SK-N-SH (cell line): ENCODE results near the gene MAU2. TPM values are rescaled to one million over a fixed set of nuclear protein-coding genes. Genes with fewer than 3 reads are reported as not detected.

Experiments used
- CTCF ChIA-PET: fragments of 300-600, 350-600 bp; formaldehyde crosslinking; extraction: SDS; loops from one replicate; lab custom pipeline; 2021; lab: Yijun Ruan, JAX
- POLR2A ChIA-PET: fragments of 350-600 bp; sonication (Branson Sonifier 250); formaldehyde crosslinking; extraction: SDS; loops from one replicate; lab custom pipeline; 2020; ENCODE audit warnings: antibody characterized with exemption, inconsistent platforms; lab: Yijun Ruan, JAX
- DNase-seq: peaks from one replicate; pipeline ENCODE4 v3.0.0; 2012
- H2AFZ ChIP-seq: fragments of 200-600 bp; sonication (generic); 2 replicates; pipeline ENCODE4 v1.8.1; 2016; ENCODE audit warnings: antibody characterized with exemption, mild to moderate bottlenecking, low read depth
- H3F3A ChIP-seq: fragments of 200-600 bp; sonication (generic); replicated peaks from 2 replicates; pipeline ENCODE3; 2016; ENCODE audit warnings: antibody characterized with exemption, mild to moderate bottlenecking; ENCODE audit not compliant: insufficient read depth
- H3K27ac ChIP-seq, 2 experiments: fragments of 200-500 bp in 1 of 2; fragments of 200-600 bp in 1 of 2; sonication (Bioruptor generic) in 1 of 2; sonication (generic), shearing (Covaris generic) in 1 of 2; 2 replicates each; pipeline versions ENCODE4 v1.5.1 to v1.6.1; 2014 to 2016; ENCODE audit warnings: low read depth in 2 of 2, inconsistent platforms in 1 of 2, low read length in 1 of 2, mild to moderate bottlenecking in 1 of 2, mixed read lengths in 1 of 2
- H3K27me3 ChIP-seq: fragments of 200-600 bp; sonication (generic), shearing (Covaris generic); 2 replicates; pipeline ENCODE4 v1.6.1; 2016; ENCODE audit warnings: mixed run types; ENCODE audit not compliant: insufficient read depth
- H3K36me3 ChIP-seq, 2 experiments: fragments of 200-500 bp in 1 of 2; fragments of 200-600 bp in 1 of 2; sonication (Bioruptor generic) in 1 of 2; sonication (generic) in 1 of 2; replicated peaks in 1 of 2; 2 replicates each; pipeline versions ENCODE3 to v1.5.1; 2014 to 2016; ENCODE audit warnings: low read length in 1 of 2, mild to moderate bottlenecking in 1 of 2; ENCODE audit not compliant: insufficient read depth in 2 of 2, control insufficient read depth in 1 of 2
- H3K4me1 ChIP-seq, 2 experiments: fragments of 200-500 bp in 1 of 2; fragments of 200-600 bp in 1 of 2; sonication (Bioruptor generic) in 1 of 2; sonication (generic), shearing (Covaris generic) in 1 of 2; 2 replicates each; pipeline versions ENCODE4 v1.5.1 to v1.6.1; 2014 to 2016; ENCODE audit warnings: low read depth in 1 of 2, low read length in 1 of 2, mixed run types in 1 of 2; ENCODE audit not compliant: insufficient read depth in 2 of 2, control insufficient read depth in 1 of 2
- H3K4me2 ChIP-seq: fragments of 200-600 bp; sonication (generic), shearing (Covaris generic); 2 replicates; pipeline ENCODE4 v1.6.1; 2017; ENCODE audit warnings: mixed run types
- H3K4me3 ChIP-seq, 2 experiments: fragments of 200-500 bp in 1 of 2; fragments of 200-600 bp in 1 of 2; sonication (Bioruptor generic) in 1 of 2; sonication (generic), shearing (Covaris generic) in 1 of 2; 2 replicates each; pipeline versions ENCODE4 v1.5.1 to v1.8.1; 2014 to 2016; ENCODE audit warnings: low read depth in 2 of 2, inconsistent platforms in 1 of 2, low read length in 1 of 2, mild to moderate bottlenecking in 1 of 2, mixed read lengths in 1 of 2, moderate library complexity in 1 of 2
- H3K79me2 ChIP-seq: fragments of 200-600 bp; sonication (generic); 2 replicates; pipeline ENCODE4 v1.8.1; 2017; ENCODE audit warnings: mild to moderate bottlenecking; ENCODE audit not compliant: insufficient read depth
- H3K9ac ChIP-seq: fragments of 200-600 bp; sonication (generic); 2 replicates; pipeline ENCODE4 v1.6.1; 2017; ENCODE audit warnings: mixed run types
- H3K9me2 ChIP-seq: fragments of 200-600 bp; sonication (generic); 2 replicates; pipeline ENCODE4 v1.6.1; 2017; ENCODE audit warnings: mixed run types
- H3K9me3 ChIP-seq: fragments of 200-600 bp; sonication (generic); 2 replicates; pipeline ENCODE4 v1.6.1; 2017; ENCODE audit warnings: mixed run types, mild to moderate bottlenecking, moderate library complexity
- H4K20me1 ChIP-seq: fragments of 200-600 bp; sonication (generic); 2 replicates; pipeline ENCODE4 v1.6.1; 2017; ENCODE audit warnings: mild to moderate bottlenecking, mixed run types; ENCODE audit not compliant: insufficient read depth
- CHD2 ChIP-seq: fragments of 150-350 bp; IDR thresholded peaks from 2 replicates; pipeline ENCODE4 v1.6.1; 2018; ENCODE audit warnings: low read length; ENCODE audit not compliant: partially characterized antibody
- CTCF ChIP-seq: fragments of 200-600 bp; sonication (generic); IDR thresholded peaks from 2 replicates; pipeline ENCODE4 v1.6.1; 2017; ENCODE audit warnings: antibody characterized with exemption, mild to moderate bottlenecking, moderate library complexity
- EZH2phosphoT487 ChIP-seq: fragments of 200-600 bp; sonication (generic); IDR thresholded peaks from 2 replicates; pipeline ENCODE4 v1.6.1; 2017; ENCODE audit warnings: low read depth, mixed run types, mild to moderate bottlenecking, antibody characterized with exemption, moderate library complexity, borderline replicate concordance
- FOSL2 ChIP-seq: IDR thresholded peaks from 2 replicates; pipeline ENCODE4 v1.4.0; 2012; ENCODE audit warnings: low read depth, mild to moderate bottlenecking, moderate library complexity, borderline replicate concordance
- FOXM1 ChIP-seq: IDR thresholded peaks from 2 replicates; pipeline ENCODE4 v1.4.0; 2012; ENCODE audit warnings: low read depth, mild to moderate bottlenecking
- GABPA ChIP-seq: IDR thresholded peaks from 2 replicates; pipeline ENCODE4 v1.4.0; 2012; ENCODE audit warnings: low read depth, mild to moderate bottlenecking
- GATA2 ChIP-seq: sonication (generic); formaldehyde crosslinking; IDR thresholded peaks from 2 replicates; pipeline ENCODE4 v1.5.0; 2020; ENCODE audit warnings: mild to moderate bottlenecking, missing genetic modification reagents
- MAX ChIP-seq: IDR thresholded peaks from 2 replicates; pipeline ENCODE4 v1.4.0; 2012; ENCODE audit warnings: low read depth
- NRF1 ChIP-seq: IDR thresholded peaks from 2 replicates; pipeline ENCODE4 v1.6.1; 2012; ENCODE audit warnings: low read depth, mild to moderate bottlenecking, low read length
- PBX3 ChIP-seq: IDR thresholded peaks from 2 replicates; pipeline ENCODE4; 2012
- RAD21 ChIP-seq: IDR thresholded peaks from 2 replicates; pipeline ENCODE4 v1.6.1; 2012; ENCODE audit warnings: mild to moderate bottlenecking, low read length
- RXRA ChIP-seq: IDR thresholded peaks from 2 replicates; pipeline ENCODE4 v1.4.0; 2012; ENCODE audit warnings: low read depth, mild to moderate bottlenecking, borderline replicate concordance
- SMC3 ChIP-seq: IDR thresholded peaks from 2 replicates; pipeline ENCODE4 v1.6.1; 2012; ENCODE audit warnings: low read depth, low read length, improper control_type of control experiment
- TAF1 ChIP-seq: IDR thresholded peaks from 2 replicates; pipeline ENCODE4 v1.6.1; 2012; ENCODE audit warnings: low read depth, mild to moderate bottlenecking, low read length, moderate library complexity, borderline replicate concordance
- TEAD4 ChIP-seq: IDR thresholded peaks from 2 replicates; pipeline ENCODE4 v1.4.0; 2012; ENCODE audit warnings: mild to moderate bottlenecking, borderline replicate concordance; ENCODE audit not compliant: insufficient read depth
- YY1 ChIP-seq: IDR thresholded peaks from 2 replicates; pipeline ENCODE4 v1.4.0; 2012; ENCODE audit warnings: low read depth, mild to moderate bottlenecking
- WGBS: methylation state at CpG from one replicate; pipeline ENCODE4 v1.1.6; 2017; ENCODE audit warnings: low lambda C conversion rate; 5-methylcytosine and 5-hydroxymethylcytosine counted together
- polyA plus RNA-seq, 3 experiments: library from polyadenylated mRNA; depleted of rRNA; stranded (reverse); fragments of >200 nt; gene quantifications; 2 replicates each; pipeline ENCODE4 v1.2.3, GENCODE V29; 2012

MAU2 gene
- polyA plus RNA-seq, 1 of the 3 experiments (the other 2 are of a cell fraction), result 17.6 TPM

GRCh38 chr19:19406878-19407632, 86.4 kb downstream of the MAU2 start:
- DNase-seq, result no peak
- no peak overlapping the region for H2AFZ ChIP-seq
- peak overlapping the region; percentile 54 to 60; a peak in 3 of 4 replicates for H3K27ac ChIP-seq
- peak overlapping the region; percentile 86 to 97 for H3K4me3 ChIP-seq
- H3K4me2 ChIP-seq, result peak overlapping the region; percentile 98
- ChIA-PET POLR2A (no interaction called here), CTCF (interaction anchor here (0.9 to 3.9 kb wide), 8 partner anchors 10 to 237 kb away, joined by 3 to 15 read pairs (median 4); no protein-coding TSS in a partner anchor)
- WGBS, result 55% methylated on average over 12 of the region's 12 CpGs
- H3K9me2 ChIP-seq, result no peaks in the 10 kb centered on the region
- TF ChIP-seq YY1, result no peak
- peak; percentile 45 for TF ChIP-seq RAD21
- TF ChIP-seq GATA2 (CRISPR knock-in tag), result no peak
- TF ChIP-seq EZH2phosphoT487, result no peak
- TF ChIP-seq CTCF, result peak; percentile 57
- no peak for TF ChIP-seq NRF1
- no peak for TF ChIP-seq FOSL2
- TF ChIP-seq CHD2, result no peak
- no peak for TF ChIP-seq RXRA
- TF ChIP-seq MAX, result no peak
- TF ChIP-seq TEAD4, result no peak
- TF ChIP-seq FOXM1, result no peak
- no peak for TF ChIP-seq PBX3
- no peak for TF ChIP-seq GABPA
- TF ChIP-seq TAF1, result no peak
- 0 out of 2 replicates have a peak, but pooled peaks have one; percentile 18 for TF ChIP-seq SMC3
- H3K79me2 ChIP-seq, result peaks cover 71% of the 10 kb centered on the region
- peaks cover 24 to 27% of the 10 kb centered on the region in 2 experiments; a peak in 3 of 4 replicates for H3K4me1 ChIP-seq
- peaks cover 26% of the 10 kb centered on the region for H3F3A ChIP-seq
- H3K36me3 ChIP-seq, result no peaks in the 10 kb centered on the region
- no peaks in the 10 kb centered on the region for H3K9me3 ChIP-seq
- H4K20me1 ChIP-seq, result peaks cover 55% of the 10 kb centered on the region
- no peaks in the 10 kb centered on the region for H3K27me3 ChIP-seq
- peak overlapping the region; percentile 85; the same call in 1 of the 2 replicates for H3K9ac ChIP-seq
